Activated naive CD4-positive, alpha-beta T cell treated with anti-CD3 and anti-CD28 coated beads, Interleukin-2, amount 10 ng/mL, durations not matched to agents 7 days and 5 days (primary cell): ENCODE results near the gene PARVB.
"Not testable (repeated sequence)": the region's sequence is repeated elsewhere in the genome, so short reads cannot be mapped to it uniquely, and the experiment has no call there.

Experiments used
- CTCF ChIA-PET: fragments of 350-600 bp; sonication (Branson Sonifier 250); formaldehyde crosslinking; loops from one replicate; lab custom pipeline; 2021; ENCODE audit warnings: antibody characterized with exemption; lab: Charles Lee
- DNase-seq: peaks from one replicate; pipeline ENCODE4 v3.0.0-alpha.2; 2020
- H3K27ac Mint-ChIP-seq: one replicate; pipeline ENCODE4 v1.8.0; 2021; ENCODE audit warnings: mild to moderate bottlenecking, moderate library complexity, mixed read lengths
- H3K27me3 Mint-ChIP-seq: one replicate; pipeline ENCODE4 v1.8.0; 2021; ENCODE audit warnings: mild to moderate bottlenecking, mixed read lengths
- H3K36me3 Mint-ChIP-seq: one replicate; pipeline ENCODE4 v1.8.0; 2021; ENCODE audit warnings: mixed read lengths
- H3K4me1 Mint-ChIP-seq: one replicate; pipeline ENCODE4 v1.8.0; 2021; ENCODE audit warnings: mixed read lengths
- H3K4me3 Mint-ChIP-seq: one replicate; pipeline ENCODE4 v1.8.0; 2021; ENCODE audit warnings: mild to moderate bottlenecking, moderate library complexity, mixed read lengths
- H3K9me3 Mint-ChIP-seq: one replicate; pipeline ENCODE4 v1.8.0; 2021; ENCODE audit warnings: mixed read lengths

PARVB gene

DNA sequence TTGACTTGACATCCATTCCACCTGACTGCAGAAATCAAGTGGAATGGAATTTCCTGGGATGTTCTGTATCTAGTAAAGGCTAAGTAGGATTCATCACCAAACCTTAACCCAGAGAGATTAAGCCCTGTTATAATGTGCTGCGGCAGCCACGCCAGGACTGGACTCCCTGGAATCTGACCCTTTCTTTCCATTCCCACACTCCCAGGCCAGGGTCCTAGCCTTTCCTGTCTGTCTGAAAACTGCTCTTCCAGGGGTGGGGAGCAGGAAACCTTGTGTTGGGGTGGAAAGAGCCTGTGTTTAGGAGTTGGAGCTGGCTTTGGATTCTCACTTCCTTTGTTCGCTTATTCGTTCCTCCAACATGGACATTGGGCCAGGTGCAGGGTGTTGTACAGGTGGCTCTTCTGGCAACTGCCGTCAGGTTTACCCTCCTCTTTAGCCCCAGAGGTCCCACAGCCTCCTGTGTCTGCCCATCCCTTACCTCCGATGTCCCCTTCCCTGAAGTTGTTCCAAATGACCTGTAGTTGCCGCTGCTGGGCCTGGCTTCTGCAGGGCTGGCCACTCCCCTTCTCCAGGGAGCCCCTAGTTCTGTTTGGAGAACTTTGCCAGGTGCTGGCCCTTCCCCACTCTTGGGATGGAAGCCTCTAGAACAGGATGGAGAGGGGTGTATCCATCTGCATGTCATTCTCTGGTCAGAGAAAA is 20.5 kb upstream of the PARVB start:
- no peak overlapping the region for H3K4me3 Mint-ChIP-seq
- peaks cover 9% of the 10 kb centered on the region for H3K36me3 Mint-ChIP-seq
- H3K27me3 Mint-ChIP-seq: no peaks in the 10 kb centered on the region
- CTCF ChIA-PET: interaction anchor here (1.4 to 2.3 kb wide), 2 partner anchors 10 kb away, joined by 7 to 10 read pairs; no protein-coding TSS in a partner anchor
- no peak for DNase-seq
- H3K27ac Mint-ChIP-seq: no peak overlapping the region
- H3K9me3 Mint-ChIP-seq: no peaks in the 10 kb centered on the region
- no peaks in the 10 kb centered on the region for H3K4me1 Mint-ChIP-seq

DNA sequence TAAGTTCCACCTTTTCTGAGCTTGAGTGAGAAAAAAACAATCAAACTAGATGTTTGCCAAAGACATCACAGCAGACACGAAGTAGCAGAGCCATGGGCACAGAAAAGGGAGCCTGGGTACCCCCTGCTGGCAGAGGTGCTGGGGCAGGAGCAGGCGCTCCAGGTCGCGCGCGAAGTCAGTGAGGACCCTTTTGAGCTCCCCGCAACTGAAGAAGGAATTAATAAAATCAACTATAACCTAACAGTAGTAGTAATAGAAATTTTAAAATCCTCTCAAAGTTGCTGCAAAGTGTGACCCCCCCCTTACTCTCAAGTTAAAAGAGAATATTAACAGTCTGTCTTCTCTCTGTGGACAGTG is 20.0 kb upstream of the PARVB start:
- no peaks in the 10 kb centered on the region for H3K9me3 Mint-ChIP-seq
- CTCF ChIA-PET: interaction anchor here (0.6 to 1.4 kb wide), 2 partner anchors 11 to 83 kb away, joined by 4 to 7 read pairs; no protein-coding TSS in a partner anchor
- H3K4me1 Mint-ChIP-seq: no peaks in the 10 kb centered on the region
- DNase-seq: no peak
- H3K36me3 Mint-ChIP-seq: peaks cover 3% of the 10 kb centered on the region
- H3K27me3 Mint-ChIP-seq: no peaks in the 10 kb centered on the region
- no peak overlapping the region for H3K27ac Mint-ChIP-seq
- H3K4me3 Mint-ChIP-seq: no peak overlapping the region

DNA sequence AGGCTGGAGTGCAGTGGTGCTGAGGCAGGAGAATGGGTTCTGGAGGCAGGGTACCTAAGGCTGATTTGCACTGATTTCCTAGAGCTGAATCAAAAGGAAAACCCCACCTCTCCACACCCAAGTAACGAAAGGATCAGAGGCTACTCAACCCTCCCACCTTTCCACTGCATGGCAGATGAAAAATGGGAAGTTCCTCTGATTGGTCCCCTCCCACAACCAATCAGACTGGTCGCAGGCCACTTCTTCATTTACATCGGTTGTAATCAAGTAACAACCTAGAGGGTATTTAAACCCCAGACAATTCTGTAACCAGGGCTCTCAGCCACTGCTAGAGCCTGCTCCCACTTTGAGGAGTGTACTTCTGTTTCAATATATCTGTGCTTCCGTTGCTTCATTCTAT is 18.6 kb upstream of the PARVB start:
- Mint-ChIP-seq H3K27ac (no peak overlapping the region), H3K4me1 (no peaks in the 10 kb centered on the region), H3K9me3 (no peaks in the 10 kb centered on the region), H3K4me3 (no peak overlapping the region), H3K36me3 (no peaks in the 10 kb centered on the region), H3K27me3 (no peaks in the 10 kb centered on the region)
- CTCF ChIA-PET: interaction anchor here (1.0 kb wide), 1 partner anchor 12 kb away, joined by 4 read pairs; no protein-coding TSS in a partner anchor
- no peak for DNase-seq

DNA sequence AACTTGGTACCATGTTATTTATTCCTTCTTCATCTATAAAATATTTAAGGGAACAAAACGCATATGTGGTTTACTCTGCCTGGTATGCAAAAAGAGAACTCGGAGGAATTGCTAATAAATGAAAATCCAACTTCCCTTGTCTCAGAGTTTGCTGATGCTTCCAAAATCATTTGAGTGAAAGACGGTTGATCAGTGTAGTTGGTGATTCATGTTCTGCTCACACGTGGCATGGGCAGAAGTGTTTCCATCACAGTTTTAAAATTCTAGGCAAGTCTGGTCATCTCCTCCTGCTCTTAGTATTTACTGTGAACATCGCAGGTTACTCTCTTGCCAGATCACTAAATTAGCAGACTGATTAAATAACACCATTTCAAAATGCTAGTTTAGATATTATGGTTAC is 11.9 kb upstream of the PARVB start:
- Mint-ChIP-seq H3K27ac (no peak overlapping the region), H3K4me1 (no peaks in the 10 kb centered on the region), H3K27me3 (no peaks in the 10 kb centered on the region), H3K9me3 (no peaks in the 10 kb centered on the region), H3K36me3 (no peaks in the 10 kb centered on the region), H3K4me3 (no peak overlapping the region)
- CTCF ChIA-PET: no interaction called here
- no peak for DNase-seq

DNA sequence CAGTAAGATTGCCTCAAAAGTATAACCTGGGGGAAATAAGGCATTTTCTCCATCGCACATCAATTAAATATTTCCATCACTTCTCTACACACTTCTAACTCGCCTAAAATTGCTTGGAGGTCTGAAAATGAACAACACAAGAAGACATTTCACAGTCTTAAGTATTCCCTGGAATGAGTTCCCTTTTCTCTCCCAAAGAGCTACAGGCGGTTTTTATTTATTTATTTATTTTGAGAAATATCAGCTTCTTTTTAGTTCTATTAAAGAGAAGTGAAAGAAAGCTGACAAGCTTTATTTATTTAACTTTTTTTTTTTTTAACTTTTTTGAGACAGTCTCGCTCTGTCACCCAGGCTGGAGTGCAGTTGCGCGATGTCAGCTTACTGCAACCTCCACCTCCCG is 11.5 kb upstream of the PARVB start:
- no peak for DNase-seq
- Mint-ChIP-seq H3K36me3 (no peaks in the 10 kb centered on the region), H3K27ac (no peak overlapping the region), H3K27me3 (no peaks in the 10 kb centered on the region), H3K9me3 (no peaks in the 10 kb centered on the region), H3K4me1 (no peaks in the 10 kb centered on the region), H3K4me3 (no peak overlapping the region)
- CTCF ChIA-PET: interaction anchor here (0.7 kb wide), 1 partner anchor 68 kb away, joined by 3 read pairs; no protein-coding TSS in a partner anchor

DNA sequence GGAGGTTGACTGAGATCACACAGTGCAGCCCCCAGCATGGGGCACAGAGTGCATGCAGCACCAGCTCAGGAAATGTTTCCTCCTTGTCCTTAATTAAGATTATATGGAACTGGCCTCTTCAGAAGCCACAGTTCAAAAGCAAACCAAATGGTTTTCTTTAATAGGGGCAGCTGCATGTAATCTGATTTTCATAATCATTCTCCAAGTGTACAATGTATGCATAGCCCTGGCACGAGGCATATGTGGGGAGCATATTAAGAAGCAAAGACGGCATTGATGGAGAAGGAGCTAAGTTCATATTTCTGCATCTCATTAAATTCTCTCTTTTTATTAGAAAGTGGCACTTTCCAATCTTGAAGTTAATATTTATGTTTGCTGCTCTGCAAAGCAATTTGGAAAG is 9.9 kb upstream of the PARVB start:
- Mint-ChIP-seq H3K9me3 (no peaks in the 10 kb centered on the region), H3K27ac (no peak overlapping the region), H3K4me3 (no peak overlapping the region), H3K27me3 (no peaks in the 10 kb centered on the region), H3K4me1 (no peaks in the 10 kb centered on the region), H3K36me3 (no peaks in the 10 kb centered on the region)
- CTCF ChIA-PET: interaction anchor here (1.4 kb wide), 1 partner anchor 20 kb away, joined by 5 read pairs; no protein-coding TSS in a partner anchor
- DNase-seq: no peak

DNA sequence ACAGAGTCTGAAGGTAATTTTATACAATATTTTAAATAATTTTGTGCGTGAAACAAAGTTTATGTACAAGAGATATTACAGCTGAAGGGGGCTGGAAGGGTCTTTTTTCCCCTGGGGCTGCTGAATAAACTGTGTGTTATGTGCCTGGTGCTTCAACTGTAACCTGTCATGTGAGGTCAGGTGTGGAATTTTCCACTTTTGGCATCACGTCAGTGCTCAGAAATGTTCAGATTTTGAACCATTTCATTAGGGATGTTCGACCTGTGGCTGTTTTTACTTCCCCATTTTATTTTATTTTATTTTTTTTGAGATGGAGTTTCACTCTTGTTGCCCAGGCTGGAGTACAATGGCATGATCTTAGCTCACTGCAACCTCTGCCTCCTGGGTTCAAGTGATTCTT is 7.5 kb upstream of the PARVB start:
- H3K4me1 Mint-ChIP-seq, H3K4me3 Mint-ChIP-seq, H3K36me3 Mint-ChIP-seq, CTCF ChIA-PET, H3K27me3 Mint-ChIP-seq, H3K27ac Mint-ChIP-seq, DNase-seq, H3K9me3 Mint-ChIP-seq: not testable (repeated sequence)

DNA sequence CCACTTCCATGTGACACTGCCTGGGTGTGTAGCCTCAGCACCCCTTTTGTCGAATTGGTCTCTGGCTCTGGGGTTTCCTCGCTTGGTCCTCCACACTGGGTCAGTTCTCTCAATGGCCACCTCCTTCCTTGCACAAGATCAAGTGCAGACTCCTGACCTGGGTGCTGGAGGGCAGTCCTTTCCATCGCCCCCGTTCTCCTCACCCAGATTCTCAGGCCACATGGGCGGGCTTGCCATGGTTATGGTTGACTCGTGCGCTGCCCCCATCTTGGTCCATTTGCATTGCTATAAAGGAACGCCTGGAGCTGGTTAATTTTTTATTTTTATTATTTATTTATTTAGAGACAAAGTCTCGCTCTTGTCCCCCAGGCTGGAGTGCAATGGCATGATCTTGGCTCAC is 5.5 kb upstream of the PARVB start:
- Mint-ChIP-seq H3K36me3 (no peaks in the 10 kb centered on the region), H3K9me3 (no peaks in the 10 kb centered on the region), H3K4me1 (peaks cover 1% of the 10 kb centered on the region), H3K4me3 (no peak overlapping the region), H3K27ac (no peak overlapping the region), H3K27me3 (peaks cover 5% of the 10 kb centered on the region)
- CTCF ChIA-PET: interaction anchor here (1.5 kb wide), 1 partner anchor 25 kb away, joined by 5 read pairs; no protein-coding TSS in a partner anchor
- no peak for DNase-seq

DNA sequence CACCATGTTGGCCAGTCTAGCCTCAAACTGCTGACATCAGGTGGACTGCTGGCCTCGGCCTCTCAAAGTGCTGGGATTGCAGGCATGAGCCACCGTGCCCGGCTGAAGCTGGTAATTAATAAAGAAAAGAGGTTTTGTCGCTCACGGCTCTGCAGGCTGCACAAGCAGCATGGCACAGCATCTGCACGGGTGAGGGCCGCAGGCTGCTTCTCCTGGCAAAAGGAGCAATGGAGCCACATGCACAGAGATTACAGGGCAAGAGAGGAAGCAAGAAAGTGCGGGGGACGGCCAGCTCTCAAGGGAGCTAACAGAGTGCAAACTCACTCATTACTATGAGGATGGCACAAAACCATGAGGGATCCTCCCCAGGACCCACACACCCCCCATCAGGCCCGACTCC is 4.7 kb upstream of the PARVB start:
- Mint-ChIP-seq H3K4me1 (peaks cover 4% of the 10 kb centered on the region), H3K36me3 (no peaks in the 10 kb centered on the region), H3K27ac (no peak overlapping the region), H3K4me3 (no peak overlapping the region), H3K27me3 (peaks cover 8% of the 10 kb centered on the region), H3K9me3 (no peaks in the 10 kb centered on the region)
- no peak for DNase-seq
- CTCF ChIA-PET: interaction anchor here (1.5 kb wide), 1 partner anchor 26 kb away, joined by 5 read pairs; no protein-coding TSS in a partner anchor

DNA sequence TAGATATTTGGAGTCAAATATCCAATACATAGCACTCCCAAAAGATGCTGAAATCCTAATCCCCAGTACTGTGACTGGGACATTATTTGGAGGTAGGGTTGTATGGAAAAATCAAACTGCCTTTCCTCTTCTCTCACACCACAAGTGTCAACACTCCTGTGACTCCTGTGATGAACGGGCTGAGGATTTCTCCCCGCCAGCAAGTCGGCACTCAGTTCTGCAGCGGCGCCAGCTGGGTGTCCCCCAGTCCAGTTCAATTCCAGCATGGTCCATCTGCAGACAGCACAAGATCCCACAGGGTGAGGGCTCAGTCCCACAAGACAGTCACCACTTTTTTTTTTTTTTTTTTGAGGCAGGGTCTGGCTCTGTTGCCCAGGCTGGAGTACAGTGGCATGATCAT is 4.3 kb upstream of the PARVB start:
- DNase-seq: no peak

DNA sequence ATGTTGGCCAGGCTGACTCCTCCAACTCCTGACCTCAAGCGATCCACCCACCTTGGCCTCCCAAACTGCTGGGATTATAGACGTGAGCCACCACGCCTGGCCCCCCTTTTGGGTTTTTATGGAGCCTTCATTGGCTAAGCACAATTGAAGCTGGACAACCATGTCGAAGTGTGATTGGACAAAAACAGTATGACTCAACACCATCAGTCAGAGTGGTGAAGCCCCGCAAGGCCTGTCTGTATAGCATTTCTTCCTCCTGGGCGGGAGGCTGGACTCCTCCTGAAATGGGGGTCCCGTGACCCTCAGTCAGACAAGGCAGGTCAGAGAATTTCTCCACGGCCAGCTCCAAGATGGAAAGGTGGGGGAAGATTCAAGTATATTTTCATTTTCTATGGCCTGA is 3.1 kb upstream of the PARVB start:
- CTCF ChIA-PET: no interaction called here
- H3K27ac Mint-ChIP-seq: no peak overlapping the region
- DNase-seq: no peak
- H3K4me3 Mint-ChIP-seq: no peak overlapping the region
- peaks cover 14% of the 10 kb centered on the region for H3K4me1 Mint-ChIP-seq
- H3K27me3 Mint-ChIP-seq: peaks cover 22% of the 10 kb centered on the region
- H3K36me3 Mint-ChIP-seq: no peaks in the 10 kb centered on the region
- H3K9me3 Mint-ChIP-seq: no peaks in the 10 kb centered on the region

More for the DNA sequence above, 4.3 kb upstream of the PARVB start:
- CTCF ChIA-PET: interaction anchor here (1.5 kb wide), 1 partner anchor 27 kb away, joined by 5 read pairs; no protein-coding TSS in a partner anchor
- H3K36me3 Mint-ChIP-seq: no peaks in the 10 kb centered on the region
- peaks cover 5% of the 10 kb centered on the region for H3K4me1 Mint-ChIP-seq
- H3K27me3 Mint-ChIP-seq: peaks cover 12% of the 10 kb centered on the region
- H3K27ac Mint-ChIP-seq: no peak overlapping the region
- no peak overlapping the region for H3K4me3 Mint-ChIP-seq
- H3K9me3 Mint-ChIP-seq: no peaks in the 10 kb centered on the region

DNA sequence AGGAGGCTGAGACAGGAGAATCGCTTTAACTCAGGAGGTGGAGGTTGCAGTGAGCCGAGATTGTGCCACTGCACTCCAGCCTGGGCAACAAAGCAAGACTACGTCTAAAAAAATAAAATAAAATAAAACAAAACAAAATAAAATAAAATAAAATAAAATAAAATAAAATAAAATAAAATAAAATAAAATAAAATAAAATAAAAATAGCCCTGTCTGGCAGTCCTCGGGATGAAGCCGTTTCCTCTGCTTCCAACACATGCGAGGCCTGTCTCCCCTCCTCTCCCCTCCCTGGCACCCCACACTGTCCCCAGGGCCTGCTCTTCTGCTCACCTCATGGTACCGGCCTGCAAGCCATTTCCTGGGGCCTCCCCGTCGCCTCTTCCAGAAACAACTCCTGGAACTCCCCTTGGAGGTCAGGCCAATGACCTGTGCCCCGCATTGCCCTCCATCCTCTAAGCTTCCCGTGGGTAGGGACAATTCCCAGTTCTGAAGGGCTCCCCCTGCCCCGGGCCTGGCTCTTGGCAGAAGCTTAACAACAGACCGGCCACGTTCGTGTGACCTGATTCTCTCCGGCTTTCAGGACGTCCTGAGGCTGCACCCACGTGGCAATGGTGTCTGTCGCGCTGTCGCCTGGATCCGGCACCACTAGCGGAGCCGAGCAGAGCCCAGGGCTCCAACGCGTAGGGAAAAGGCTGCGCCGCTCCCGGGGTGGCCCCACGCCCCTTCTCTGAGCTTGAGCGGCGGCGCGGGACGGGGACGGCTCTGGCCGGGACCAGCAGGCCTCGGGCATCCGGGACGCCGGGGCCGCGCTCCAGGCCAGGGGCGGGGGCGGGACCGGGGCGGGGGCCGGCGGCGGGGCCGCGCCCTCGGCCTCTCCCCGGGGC is 456 bp upstream of the PARVB start:
- Mint-ChIP-seq H3K9me3 (no peaks in the 10 kb centered on the region), H3K27ac (peak overlapping the region; percentile 78), H3K4me1 (peaks cover 36% of the 10 kb centered on the region), H3K4me3 (peak overlapping the region; percentile 78), H3K27me3 (peaks cover 35% of the 10 kb centered on the region), H3K36me3 (no peaks in the 10 kb centered on the region)
- DNase-seq: peak; percentile 58
- CTCF ChIA-PET: interaction anchor here (0.8 to 1.3 kb wide), 2 partner anchors 30 to 60 kb away, joined by 3 to 4 read pairs; no protein-coding TSS in a partner anchor

DNA sequence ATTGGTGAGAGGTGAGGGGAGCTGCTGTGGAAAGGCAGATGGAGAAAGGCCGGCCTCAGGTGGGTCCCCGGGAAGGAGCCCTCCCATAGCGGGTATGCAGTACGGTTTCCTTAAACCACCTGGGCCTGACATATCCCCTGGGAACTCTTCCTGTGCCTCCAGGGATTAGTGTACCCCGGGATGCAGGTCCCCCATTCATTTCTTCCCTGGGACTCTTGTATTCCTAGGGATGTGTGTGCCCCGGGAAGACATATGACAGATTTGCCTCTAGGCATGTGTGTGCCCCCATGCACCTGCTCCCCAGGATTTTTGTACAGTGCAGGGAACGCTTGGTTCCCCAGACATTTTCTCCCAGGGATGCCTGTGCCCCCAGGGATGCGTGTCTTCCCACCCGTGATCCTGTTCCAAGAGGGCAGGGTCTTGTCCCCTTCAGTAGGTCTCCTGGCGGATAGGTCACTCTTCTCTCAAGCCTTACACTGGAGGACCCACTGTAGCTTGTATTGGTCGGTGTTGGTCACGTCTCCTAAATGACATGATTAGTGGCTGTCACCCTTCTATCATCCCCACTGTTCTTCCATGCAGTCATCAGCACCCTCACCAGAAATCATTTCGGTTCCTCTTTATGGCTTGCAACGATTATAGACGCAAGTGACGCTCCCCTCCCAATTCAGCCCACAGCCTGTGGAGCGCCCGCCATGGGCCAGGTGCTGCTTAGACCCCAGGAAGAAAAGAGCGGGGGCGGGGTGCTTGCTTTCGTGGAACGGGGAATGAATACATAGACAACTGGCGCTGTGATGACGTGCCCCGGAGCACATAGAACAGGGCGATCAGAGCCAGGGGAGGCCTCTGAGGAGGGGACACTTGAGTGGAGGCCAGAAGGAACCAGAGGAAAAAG is 1.3 kb downstream of the PARVB start:
- peaks cover 35% of the 10 kb centered on the region for H3K27me3 Mint-ChIP-seq
- no peak for DNase-seq
- peak overlapping the region; percentile 76 for H3K4me3 Mint-ChIP-seq
- H3K27ac Mint-ChIP-seq: peak overlapping the region; percentile 43
- CTCF ChIA-PET: interaction anchor here (1.3 kb wide), 1 partner anchor 32 kb away, joined by 3 read pairs; no protein-coding TSS in a partner anchor
- peaks cover 36% of the 10 kb centered on the region for H3K4me1 Mint-ChIP-seq
- no peaks in the 10 kb centered on the region for H3K36me3 Mint-ChIP-seq
- no peaks in the 10 kb centered on the region for H3K9me3 Mint-ChIP-seq
